Right forelimb (tissue), 1 donor: Measurements from ENCODE around the gene UMAD1.
A peak's percentile ranks its signal among the peaks of the same experiment; 100 is the strongest.

Experiments used
- DNase-seq: peaks from one replicate; pipeline ENCODE4 v3.0.0-alpha.2; 2018

Gene UMAD1

DNA sequence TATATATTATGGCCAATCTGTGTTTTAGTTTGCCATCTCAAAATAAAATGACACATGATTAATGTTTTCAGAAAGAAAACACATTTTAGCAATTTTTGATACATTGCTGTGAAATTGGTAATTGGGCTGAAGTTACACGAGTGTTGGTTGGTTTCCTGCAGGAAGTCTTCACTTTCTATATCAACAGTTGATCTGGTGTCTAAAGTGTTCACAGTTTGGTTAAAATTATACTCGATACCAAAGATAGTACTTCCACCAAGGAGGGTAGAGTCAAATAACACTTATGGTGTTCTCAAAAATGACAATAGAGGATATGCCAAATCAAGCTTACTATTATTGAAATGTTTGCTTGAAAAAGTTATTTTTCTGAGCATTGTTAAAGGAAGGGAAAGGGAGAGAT is 207.7 kb downstream of the UMAD1 start:
- DNase-seq, result no peak

DNA sequence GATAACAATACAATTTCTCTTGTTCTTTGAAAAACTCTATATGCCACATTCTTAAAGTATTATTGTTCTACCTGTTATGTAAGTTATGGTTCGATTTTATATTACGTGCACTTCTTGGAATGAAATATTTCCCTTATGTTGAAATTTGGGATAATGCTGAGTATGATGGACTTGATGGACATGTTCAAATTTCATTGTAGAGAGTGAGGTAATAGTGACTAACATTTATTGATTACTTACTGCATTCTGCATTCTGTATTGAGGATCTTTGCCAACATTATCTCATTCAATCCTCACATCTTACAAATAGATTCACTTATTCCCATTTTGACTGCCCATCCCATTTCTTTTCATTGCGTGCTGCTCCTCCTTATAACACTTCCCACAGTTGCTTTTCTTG is 208.3 kb downstream of the UMAD1 start:
- DNase-seq, result no peak

DNA sequence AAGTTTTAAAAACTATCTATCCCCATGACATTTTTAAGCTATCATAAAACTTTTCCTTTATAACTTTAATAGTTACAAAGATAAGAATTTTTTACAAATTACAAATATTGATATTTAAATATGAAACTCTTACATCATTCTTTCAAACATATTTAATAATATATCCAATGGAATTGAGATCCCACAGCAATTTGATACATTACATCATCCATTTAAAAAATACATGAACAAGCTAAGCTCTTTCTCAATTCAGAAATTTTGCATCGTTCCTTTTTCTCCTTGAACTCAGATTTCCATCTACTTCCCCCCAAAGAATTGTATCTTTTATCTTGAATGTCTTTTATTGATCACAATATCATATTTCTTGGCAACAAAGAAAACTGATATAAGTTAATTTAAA is 209.6 kb downstream of the UMAD1 start:
- no peak for DNase-seq

DNA sequence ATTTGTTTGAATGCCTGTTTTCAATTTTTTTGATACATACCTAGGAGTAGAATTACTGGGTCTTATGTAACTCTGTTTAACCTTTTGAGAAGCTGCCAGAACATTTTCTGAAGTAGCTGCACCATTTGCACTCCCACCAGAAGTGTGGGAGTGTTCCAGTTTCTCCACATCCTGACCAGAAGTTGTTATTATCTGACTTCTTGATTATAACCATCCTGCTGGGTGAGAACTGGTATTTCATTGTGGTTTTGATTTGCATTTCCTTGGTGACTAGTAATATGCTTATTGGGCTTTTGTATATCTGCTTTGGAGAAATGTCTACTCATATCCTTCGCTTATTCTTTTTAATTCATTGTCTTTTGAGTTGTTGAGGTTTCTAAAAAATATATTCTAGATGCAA is 210.8 kb downstream of the UMAD1 start:
- DNase-seq, result no peak

DNA sequence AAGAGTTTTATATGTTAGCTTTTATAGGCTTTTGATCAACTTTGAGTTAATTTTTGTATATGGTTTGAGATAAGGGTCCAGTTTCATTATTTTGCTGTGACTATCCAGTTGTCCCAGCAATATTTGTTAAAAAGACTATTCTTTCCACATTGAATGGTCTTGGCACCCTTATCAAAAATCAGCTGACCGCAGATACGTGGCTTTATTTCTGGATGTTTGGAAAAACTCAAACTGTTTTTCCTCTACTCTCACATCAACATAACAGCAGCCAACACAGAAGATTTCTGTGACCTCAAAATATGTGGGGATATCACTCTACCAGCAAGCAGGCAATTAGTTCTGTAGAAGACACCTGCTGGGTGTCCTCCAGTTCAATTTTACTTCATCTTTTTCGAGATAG is 211.4 kb downstream of the UMAD1 start:
- DNase-seq, result no peak

DNA sequence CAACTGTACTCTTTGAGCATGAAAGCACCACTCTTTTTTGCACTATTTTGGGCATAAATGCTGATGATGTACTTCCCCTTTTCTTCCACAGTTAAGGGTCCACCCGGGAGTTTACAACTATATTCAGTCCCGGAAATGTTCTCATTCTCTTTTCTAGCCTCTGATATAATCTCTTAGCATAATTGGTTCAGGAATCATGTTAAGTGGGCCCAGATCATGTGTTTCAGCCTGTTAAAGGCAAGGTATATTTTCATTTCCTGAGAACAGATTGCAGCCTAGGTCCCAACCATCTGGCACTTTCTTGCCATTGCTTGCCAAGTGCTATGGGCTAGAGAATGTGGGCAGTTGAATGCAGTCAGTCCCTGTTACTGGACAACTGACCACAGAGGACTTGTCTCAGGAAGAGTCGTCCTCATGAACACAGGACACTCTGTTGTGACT is 216.6 kb downstream of the UMAD1 start:
- DNase-seq, result no peak

DNA sequence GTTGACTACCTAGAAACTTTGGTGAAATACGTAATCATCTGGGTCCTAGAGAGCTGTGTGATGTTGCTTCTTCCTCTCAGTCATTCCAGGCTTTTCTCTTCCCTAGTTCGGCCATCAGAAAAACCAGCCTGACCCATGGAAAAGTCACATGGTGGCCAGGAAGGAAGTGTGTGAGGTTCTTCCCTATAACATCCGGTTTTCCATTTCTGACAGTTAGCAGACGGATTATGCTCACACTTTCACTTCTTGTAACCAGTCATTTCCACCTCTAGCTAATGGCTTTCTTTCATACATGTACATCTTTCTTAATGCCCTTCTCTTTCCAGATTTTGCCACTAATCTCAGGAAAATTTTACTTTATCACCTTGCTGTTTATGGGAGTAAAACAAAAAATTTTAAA is 218.0 kb downstream of the UMAD1 start:
- DNase-seq, result no peak

DNA sequence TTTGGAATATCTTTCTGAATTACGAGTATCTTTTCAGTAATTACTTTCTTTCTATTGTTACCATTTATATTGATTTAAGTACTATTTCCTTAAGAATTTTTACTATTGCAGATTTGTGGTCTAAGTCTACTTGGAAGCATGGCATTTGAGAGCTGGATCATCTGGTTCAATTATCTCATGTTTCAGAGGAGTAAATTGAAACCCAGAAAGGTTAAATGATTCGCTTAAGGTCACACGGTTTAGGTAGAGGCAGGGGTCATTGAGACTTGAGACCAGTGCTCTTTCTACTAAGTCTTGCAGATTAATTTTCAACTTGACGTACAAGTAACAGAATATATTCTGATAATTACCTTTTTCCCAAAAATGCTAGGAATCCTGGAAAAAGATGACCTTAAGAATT is 218.9 kb downstream of the UMAD1 start:
- no peak for DNase-seq

DNA sequence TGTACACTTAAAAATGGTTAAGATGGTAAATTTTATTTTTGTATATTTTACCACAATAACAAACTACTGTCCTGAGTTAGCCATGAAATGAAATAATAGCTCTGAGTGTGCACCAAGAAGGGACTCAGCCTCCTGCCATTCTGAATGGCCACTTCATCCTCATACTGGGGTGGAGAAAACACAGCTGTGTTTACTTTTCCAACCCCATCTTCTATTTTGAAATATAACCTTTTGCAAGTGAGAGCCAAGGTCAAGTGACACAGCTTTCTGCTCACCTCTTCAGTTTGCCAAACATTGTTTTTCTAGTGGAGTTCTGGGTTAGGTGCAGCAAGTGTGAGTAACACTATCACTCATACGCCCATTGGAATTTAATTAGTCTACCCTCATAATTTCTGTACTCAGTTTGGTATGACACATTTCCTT is 220.7 kb downstream of the UMAD1 start:
- no peak for DNase-seq

DNA sequence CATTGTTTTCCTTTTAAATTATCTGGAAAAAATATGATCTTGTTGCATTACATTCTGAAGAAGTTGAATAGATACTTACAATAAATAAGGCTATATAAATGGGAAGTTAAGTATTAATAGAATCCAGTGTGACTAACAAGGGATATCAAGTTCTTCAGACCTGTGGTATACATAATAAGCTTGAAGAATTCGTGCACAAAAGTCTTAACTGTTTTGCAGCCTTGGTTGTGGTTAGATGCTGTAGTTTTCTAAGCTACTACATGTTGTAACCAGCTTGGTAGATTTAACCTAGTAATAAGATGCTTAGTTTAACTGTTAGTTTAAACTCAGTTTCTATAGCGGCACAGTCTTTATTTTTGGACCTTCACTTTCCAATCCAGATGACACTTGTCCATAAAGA is 221.8 kb downstream of the UMAD1 start:
- DNase-seq, result no peak

DNA sequence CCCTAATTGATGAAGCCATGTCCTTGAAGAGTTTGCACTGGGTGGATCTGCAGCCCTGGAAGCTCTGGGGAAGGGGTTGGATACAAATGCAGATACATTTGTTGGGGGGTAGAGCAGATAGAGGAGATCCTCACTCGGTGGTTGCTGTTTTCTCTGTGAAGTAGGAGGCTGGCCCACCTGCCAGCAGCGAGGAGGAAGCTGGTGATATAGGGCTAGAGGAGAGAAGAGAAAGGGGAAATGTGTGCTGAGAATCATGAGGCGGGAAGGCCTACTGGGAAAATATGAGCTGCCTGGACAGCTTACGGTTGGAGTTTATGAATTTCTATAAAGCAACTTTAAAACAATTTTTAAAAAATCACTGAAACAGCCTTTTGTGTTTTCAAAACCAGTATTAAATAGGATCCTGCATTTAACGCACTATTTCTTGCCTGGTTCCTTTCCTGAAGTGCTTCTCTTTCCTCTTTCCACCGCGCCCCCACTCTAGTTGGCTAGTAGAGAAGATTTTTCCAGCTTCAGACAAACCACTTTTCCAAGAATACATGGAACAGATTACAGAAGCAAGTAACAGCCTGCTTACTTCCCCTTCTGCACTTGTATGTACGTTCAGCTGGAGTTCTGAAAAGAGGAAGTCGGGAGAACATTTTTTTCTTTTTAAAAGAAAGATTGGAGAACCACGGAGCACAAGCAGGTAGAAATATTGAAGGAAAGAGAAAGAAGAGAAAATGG is 227.5 kb downstream of the UMAD1 start:
- no peak for DNase-seq

DNA sequence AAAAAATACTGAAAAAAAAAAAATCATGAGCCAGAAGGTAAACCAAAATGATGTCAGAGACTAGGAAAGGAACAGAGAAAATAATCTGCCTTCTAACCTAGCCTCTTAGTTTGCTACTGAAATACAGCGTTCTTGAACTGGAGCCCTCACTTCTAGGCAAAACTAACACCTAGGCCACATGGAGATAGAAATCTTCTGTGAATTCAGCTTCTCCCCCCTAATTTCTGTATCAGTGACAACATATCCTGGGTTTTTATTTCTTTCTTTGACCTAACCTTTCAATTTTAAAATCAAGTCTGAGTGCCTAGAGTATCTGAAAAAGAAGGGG is 228.0 kb downstream of the UMAD1 start:
- no peak for DNase-seq

DNA sequence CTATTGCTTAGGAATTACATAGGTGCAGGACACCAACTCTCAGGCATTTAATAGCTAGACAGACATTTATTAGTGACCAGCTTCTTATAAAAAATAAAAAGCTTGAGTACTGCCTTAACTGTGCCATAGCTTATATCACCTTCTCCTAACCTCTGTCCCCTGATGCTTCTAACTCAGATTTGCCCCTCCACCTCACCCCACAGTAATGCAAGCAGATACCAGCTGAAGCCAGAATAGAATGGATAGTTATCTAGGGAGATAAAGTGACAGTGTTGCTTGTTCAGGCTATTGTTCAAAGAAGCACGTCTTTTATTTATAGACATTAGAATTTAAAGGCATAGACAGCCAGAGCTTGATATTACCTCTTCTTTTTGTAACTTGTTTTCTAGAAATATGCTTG is 228.5 kb downstream of the UMAD1 start:
- no peak for DNase-seq

DNA sequence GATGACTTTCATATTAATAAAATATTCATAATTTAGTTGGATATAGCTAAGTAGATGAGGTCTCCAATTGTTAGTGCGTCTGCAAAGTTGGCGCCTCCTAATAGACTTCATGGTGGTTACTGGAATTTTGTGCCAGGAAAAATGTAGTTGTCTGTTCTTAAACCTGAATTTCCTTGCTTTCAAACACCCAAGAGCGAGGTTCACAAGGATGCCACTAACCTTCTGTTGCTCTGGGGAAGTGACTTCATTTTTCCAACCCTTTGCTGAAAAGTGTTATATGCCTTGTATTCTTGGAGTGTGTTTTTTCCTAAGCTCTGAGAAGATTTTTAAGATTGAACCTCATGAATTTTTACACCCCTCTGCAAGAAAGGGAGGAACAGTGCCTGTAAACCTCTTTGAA is 229.1 kb downstream of the UMAD1 start:
- DNase-seq, result no peak

DNA sequence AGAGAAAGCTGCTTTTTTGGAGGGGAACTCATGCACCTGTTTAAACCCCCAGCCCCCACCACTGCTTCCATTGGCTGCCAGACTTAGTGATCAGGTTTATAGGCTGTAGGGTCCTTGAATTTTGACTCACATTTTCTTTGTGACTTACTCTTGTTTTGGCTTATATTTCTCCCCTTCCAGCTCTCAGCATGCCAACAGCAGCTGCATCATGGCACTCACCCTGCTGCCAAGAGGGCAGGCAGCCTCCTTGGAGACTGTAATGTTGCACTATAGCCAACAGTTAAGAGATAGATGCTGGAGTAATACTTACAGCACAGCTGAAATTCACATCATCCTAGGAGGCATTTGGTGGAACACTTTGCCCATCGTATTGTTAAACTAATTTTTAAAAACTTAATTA is 230.0 kb downstream of the UMAD1 start:
- DNase-seq, result peak; percentile 61

DNA sequence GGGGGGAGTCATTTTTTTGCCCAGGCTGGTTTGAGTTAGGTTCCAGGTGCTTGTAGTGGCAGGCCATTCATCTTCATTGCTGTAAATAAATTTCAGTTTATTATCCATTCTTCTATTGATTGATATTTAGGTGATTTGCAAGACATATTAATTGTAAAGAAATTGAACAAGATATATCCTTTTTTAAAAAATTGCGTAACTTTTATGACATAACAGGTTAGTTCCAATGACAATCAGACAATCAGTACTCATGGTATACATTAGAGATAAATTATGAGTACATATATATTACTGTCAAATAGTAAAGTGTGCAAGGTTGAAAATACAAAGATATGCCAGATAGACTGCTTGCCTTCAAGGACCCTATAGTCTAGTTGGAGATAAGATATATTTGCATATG is 235.9 kb downstream of the UMAD1 start:
- no peak for DNase-seq

DNA sequence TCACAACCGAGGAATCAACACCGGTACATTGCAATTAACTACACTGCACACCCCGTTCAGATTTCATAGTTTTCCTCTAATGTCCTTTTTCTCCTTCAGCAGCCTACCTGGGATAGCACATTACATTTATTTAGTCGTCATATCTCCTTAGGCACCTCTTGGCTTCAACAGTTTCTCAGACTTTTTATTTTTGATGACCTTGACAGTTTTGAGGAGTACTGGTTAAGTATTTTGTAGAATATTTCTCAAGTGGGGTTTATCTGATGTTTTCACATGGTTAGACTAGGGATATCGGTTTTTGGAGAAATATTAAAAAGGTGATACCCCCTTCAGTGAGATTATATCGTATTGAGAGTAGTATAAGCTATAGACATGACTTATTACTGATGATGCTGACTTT is 241.0 kb downstream of the UMAD1 start:
- no peak for DNase-seq

DNA sequence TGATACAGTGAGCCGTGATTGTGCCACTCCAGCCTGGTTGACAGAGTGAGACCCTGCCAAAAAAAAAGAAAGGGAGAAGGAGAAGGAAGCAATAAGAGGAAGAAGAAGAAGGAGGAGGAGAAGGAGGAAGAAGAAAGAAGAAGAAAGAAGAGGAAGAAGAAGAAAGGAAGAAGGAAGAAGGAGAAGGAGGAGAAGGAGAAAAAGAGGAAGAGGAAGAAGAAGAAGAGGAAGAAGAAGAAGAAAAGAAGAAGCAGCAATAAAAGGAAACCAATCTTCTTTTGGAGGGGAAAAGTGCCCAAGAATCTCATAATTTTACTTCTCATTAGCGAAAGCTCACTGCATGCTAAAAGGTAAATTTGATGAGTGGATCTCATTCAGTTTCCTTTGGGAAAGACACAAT is 242.3 kb downstream of the UMAD1 start:
- no peak for DNase-seq

DNA sequence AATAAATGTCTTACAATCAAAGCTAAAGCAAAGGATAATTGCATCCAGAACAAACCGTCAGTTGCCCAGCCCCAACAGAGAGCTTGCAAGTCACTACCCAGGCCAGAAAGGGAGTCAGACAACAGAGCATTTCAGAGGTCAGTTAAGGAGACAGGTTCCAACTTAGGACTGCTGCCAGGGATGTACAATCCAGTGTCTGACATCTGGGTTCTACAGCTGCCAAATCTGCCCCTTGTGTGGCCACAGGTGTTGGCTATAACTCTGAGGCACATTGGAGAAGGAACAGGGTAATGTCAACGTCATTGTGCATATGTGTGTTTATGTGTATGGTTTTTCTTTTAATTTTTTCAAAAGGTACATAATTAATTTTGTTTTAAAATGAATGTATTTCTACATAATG is 242.8 kb downstream of the UMAD1 start:
- no peak for DNase-seq

DNA sequence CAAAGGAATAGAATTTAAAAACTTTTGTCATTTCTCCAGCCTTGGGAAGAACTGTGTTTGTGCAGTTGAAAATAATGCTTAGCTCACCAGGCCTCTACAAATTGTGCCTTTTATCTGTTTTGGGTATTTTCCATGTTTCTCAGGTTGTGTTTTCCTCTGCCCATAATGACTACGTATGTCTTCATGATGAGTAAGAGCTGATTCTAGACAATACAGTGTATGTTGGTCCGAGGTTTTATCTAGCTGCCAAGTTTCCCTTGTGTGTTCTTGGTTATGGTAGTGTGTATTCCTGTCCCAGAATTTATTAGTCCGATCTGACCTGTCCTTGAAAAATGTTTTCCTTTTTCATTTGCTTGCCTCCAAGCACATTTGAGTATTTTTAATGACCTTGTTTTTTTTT is 244.3 kb downstream of the UMAD1 start:
- DNase-seq, result no peak

DNA sequence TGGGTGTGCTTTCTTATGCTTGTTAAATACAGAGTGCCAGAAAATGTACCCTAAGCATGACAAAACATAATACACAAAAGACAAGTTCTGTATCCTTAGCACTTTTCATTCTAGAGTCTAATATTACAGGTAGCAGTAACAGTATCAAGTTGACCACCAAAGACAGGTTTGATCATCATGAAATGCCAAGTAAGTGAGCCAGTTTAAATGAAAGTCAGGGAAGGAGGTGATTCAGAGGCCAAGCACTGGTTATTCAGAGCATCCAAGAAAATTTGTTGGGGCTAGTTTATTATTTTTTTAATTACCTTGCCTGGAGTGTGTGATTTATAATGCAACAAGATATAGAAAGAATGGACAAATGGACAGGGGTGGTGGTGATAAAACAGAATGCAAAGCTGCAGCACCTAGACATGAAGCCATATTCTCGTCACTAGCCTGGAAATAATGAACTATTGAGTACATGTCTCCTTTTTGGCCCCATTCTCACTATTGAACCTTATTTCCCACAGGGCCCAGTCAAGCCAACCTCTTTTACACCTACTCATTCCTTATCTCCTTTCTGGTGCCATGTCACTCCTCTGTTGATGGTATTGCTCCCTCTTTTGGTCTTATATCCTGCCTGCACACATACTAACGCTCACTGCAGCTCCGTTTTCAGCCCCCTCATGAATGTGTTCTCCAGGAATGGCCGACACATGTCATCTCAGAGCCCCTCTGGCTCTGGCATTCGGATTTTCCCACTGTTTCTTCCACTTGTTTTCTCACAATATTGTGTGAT is 249.4 kb downstream of the UMAD1 start:
- no peak for DNase-seq

DNA sequence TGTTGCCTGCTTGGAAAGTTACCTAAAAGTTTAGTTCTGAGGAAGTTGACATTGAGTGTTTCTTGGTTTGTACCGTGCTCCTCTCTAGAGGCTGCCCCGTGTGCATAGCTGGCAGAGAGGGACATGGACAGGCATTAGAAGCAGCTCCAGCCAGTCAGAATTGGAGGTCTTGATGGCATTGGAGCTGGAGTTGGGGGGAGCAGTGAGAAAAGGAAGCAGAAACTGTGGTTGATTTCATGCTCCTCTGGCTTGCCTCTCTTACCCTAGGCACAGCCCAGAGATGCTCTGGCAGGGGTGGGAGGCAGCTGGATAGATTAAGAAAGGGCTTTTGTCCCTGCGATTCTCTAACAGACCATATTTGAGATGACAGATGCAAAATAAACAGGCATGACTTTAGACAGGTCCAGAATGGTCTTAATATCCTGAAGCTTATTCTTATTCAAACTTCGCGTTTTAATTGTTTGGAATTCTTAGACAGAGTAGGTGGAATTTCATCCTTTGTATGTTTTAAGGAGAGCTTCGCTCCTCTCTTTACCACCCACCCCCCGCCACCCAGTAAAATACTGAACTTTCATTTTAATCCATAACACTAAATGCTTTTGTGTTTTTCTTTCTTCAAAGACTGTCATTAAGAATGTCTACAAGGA is 254.6 kb downstream of the UMAD1 start:
- DNase-seq, result peak; percentile 45

DNA sequence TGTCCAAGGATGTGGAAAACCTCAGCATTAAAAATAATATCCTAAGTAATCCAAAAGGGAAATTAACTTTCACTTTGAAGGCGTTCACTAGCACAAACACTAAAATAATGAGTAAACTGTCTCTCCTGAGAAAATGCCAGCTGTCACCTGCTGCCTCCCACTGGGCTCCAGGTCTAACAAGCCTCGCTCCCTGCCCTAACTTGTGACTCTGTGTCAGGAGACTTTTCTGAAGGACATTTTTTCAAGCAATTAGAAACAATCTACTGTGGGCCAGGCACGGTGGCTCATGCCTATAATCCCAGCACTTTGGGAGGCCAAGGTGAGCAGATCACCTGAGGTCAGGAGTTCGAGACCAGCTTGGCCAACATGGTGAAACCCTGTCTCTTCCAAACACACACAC is 255.2 kb downstream of the UMAD1 start:
- no peak for DNase-seq

DNA sequence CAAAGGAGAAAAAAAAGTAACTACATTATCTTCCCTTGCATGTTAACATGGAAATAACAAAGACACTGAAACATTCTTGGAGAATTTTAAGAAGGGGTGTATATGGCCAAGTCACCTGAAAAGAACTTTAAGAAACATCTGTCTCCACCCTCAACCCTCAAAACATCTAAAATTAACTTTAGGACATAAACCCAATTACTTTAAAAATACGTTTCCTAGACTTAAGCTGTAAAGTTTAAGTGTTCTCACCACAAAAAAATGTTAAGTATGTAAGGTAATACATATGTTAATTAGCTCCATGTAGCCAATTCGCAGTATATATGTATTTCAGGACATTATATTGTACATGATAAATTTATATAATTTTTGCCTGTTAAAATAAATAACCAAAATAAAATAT is 257.0 kb downstream of the UMAD1 start:
- no peak for DNase-seq
